HFF-Myc (cell line): ENCODE data around the gene DBNDD2.

ENCODE experiments used
- DNase-seq: peaks from one replicate; pipeline ENCODE4 v3.0.0-alpha.2; 2011; ENCODE audit warnings: low read depth; ENCODE audit errors: extremely low read depth
- H3K4me3 ChIP-seq: replicated peaks from 2 replicates; pipeline ENCODE4 v1.5.1; 2011; ENCODE audit warnings: low read depth, mild to moderate bottlenecking, control low read depth, low read length
- CTCF ChIP-seq: IDR thresholded peaks from 2 replicates; pipeline ENCODE4 v1.5.1; 2012; ENCODE audit warnings: mild to moderate bottlenecking, low read depth, low read length, control low read depth; ENCODE audit errors: missing control alignments

Gene DBNDD2

GRCh38 chr20:45433316-45433715 is 25.2 kb downstream of the DBNDD2 start:
- no peak overlapping the region for H3K4me3 ChIP-seq
- no peak for TF ChIP-seq CTCF
- no peak for DNase-seq

DNA sequence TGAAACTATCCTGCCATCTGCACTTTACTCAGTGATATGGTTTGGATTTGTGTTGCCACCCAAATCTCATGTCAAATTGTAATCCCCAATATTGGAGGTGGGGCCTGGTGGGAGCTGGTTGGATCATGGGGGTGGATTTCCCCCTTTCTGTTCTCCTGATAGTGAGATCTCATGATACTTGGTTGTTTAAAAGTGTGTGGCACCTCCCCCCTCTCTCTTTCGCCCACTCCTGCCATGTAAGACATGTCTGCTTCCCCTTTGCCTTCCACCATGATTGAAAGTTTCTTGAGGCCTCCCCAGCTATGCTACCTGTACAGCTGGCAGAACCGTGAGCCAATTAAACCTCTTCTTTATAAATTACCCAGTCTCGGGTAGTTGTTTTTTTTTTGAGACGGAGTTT is 25.9 kb downstream of the DBNDD2 start:
- H3K4me3 ChIP-seq, result no peak overlapping the region
- no peak for DNase-seq
- no peak for TF ChIP-seq CTCF

- TF ChIP-seq CTCF, result peak; percentile 93
- peak; percentile 49 for DNase-seq
- H3K4me3 ChIP-seq, result peak overlapping the region; percentile 56
These were observed 28.8 kb downstream of the DBNDD2 start for GRCh38 chr20:45436732-45437485.

DNA sequence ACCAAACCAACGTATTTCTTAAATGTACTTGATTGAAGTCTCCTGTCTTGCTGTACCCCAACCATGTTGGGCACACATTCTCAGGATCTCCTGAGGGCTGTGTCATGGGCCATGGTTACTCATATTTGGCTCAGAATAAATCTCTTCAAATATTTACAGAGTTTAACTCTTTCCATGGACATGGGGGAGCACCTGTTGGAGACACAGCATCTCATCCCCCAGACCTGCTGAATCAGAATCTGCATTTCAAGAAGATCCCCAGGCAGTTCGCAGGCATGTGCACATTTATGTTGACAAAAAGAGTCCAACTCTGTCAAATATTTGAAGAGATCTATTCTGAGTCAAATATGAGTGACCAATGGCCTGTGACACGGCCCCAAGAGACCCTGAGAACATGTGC is 32.3 kb downstream of the DBNDD2 start:
- TF ChIP-seq CTCF, result no peak
- DNase-seq, result no peak
- no peak overlapping the region for H3K4me3 ChIP-seq

DNA sequence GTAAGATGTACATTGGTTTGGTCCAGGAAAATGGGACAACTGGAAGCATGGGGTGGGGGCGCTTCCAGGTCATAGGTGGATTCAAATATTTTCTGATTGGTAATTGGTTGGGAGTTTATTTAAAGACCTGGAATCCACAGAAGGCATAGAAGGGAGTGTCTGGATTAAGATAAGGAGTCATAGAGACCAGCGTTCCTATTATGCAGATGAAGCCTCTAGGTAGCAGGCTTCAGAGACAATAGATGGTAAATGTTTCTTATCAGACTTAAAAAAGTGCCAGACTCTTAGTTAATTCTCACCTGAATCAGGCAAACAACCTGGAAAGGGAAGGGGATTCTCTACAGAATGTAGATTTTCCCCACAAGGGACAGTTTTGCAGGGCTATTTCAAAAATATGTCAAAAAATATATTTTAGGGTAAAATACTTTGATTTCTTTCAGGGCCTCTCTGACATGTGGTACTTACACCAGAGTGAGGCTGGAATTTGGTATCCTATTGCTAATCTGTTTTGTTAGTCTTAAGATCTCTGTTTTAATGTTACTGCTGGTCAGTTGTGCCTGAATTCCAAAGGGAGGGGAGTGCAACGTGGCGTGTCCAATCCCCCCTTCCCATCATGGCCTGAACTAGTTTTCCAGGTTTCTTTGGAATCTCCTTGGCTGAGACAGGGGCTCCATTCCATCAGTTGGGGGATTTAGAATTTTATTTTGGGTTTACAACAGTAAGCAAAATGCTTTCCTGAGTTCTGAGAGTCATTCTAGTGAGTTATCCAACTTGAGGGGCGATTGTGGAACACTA is 33.0 kb downstream of the DBNDD2 start:
- no peak for TF ChIP-seq CTCF
- H3K4me3 ChIP-seq, result no peak overlapping the region
- no peak for DNase-seq

DNA sequence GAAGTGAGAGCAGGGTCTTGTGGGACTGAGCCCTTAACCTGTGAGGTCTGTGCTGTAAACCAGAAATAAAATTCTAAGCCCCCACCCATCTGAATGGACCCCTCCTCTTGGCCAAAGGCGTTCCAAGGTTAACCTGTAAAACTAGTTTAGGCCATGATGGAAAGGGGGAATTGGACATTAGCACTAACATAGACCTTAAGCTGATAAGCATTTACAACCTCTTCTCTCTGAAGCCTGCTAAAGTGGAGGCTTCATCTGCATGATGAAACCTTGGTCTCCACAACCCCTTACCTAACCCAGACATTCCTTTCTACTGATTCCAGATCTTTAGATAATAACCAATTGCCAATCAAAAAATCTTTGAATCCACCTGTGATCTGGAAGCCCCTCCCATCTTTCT is 33.7 kb downstream of the DBNDD2 start:
- TF ChIP-seq CTCF, result no peak
- no peak for DNase-seq
- H3K4me3 ChIP-seq, result no peak overlapping the region

GRCh38 chr20:45444050-45444449 is 36.0 kb downstream of the DBNDD2 start:
- no peak for TF ChIP-seq CTCF
- H3K4me3 ChIP-seq, result no peak overlapping the region

More at GRCh38 chr20:45444050-45444449, 36.0 kb downstream of the DBNDD2 start:
- DNase-seq, result no peak
